PC-3 (cell line): Measurements from ENCODE around the gene ACOX1. TPM values are rescaled to one million over a fixed set of nuclear protein-coding genes. Genes with fewer than 3 reads are reported as not detected.
A peak's percentile ranks its signal among the peaks of the same experiment; 100 is the strongest.

ENCODE experiments used
- ATAC-seq: fragments of 200-7000 bp; cut with Tn5 transposase; 2 replicates; pipeline ENCODE4 v1.9.1; 2020; ENCODE audit warnings: mild to moderate bottlenecking, moderate library complexity
- BruUV-seq: library from RNA; stranded (reverse); fragments of 400-500 nt; replicated peaks from 2 replicates; lab custom pipeline; 2021; lab: Mats Ljungman, UMichigan
- CTCF ChIA-PET: fragments of 300-600 bp; sonication (Branson Sonifier 250); formaldehyde crosslinking; loops from one replicate; lab custom pipeline; 2022; ENCODE audit warnings: antibody characterized with exemption; lab: Charles Lee
- POLR2A ChIA-PET: fragments of 300-600 bp; sonication (Branson Sonifier 250); formaldehyde crosslinking; loops from one replicate; lab custom pipeline; 2022; ENCODE audit warnings: antibody characterized with exemption; ENCODE audit not compliant: unreplicated experiment; lab: Charles Lee
- DNase-seq: peaks from one replicate; pipeline ENCODE4 v3.0.0-alpha.2; 2015
- H2AFZ ChIP-seq: fragments of 300-600 bp; sonication (generic); 2 replicates; pipeline ENCODE4 v1.6.0; 2016; ENCODE audit warnings: antibody characterized with exemption, low read length
- H3F3A ChIP-seq: fragments of 300-600 bp; sonication (generic); one replicate; pipeline ENCODE4 v1.6.0; 2017; ENCODE audit warnings: antibody characterized with exemption, low read length, control low read depth, mild to moderate bottlenecking; ENCODE audit not compliant: unreplicated experiment
- H3K27ac ChIP-seq: fragments of 300-600 bp; sonication (generic); 2 replicates; pipeline ENCODE4 v1.5.1; 2016; ENCODE audit warnings: mild to moderate bottlenecking, low read length
- H3K27me3 ChIP-seq: fragments of 300-600 bp; sonication (generic); 2 replicates; pipeline ENCODE4 v1.6.1; 2016; ENCODE audit warnings: low read length, mixed read lengths
- H3K36me3 ChIP-seq: fragments of 300-600 bp; sonication (generic); 2 replicates; pipeline ENCODE4 v1.6.1; 2016; ENCODE audit warnings: low read depth, mixed run types, low read length, mixed read lengths
- H3K4me1 ChIP-seq: fragments of 300-600 bp; sonication (generic); 2 replicates; pipeline ENCODE4 v1.5.1; 2016; ENCODE audit warnings: low read length; ENCODE audit not compliant: insufficient read depth
- H3K4me2 ChIP-seq: fragments of 300-600 bp; sonication (generic); 2 replicates; pipeline ENCODE4 v1.6.0; 2016; ENCODE audit warnings: low read length
- H3K4me3 ChIP-seq: fragments of 300-600 bp; sonication (generic); 2 replicates; pipeline ENCODE4 v1.5.1; 2016; ENCODE audit warnings: mild to moderate bottlenecking, low read length, mixed read lengths
- H3K79me2 ChIP-seq: fragments of 300-600 bp; sonication (generic); 2 replicates; pipeline ENCODE4 v1.6.1; 2017; ENCODE audit warnings: low read length, mixed read lengths
- H3K9ac ChIP-seq: fragments of 300-600 bp; sonication (generic); 2 replicates; pipeline ENCODE4 v1.6.0; 2016; ENCODE audit warnings: mild to moderate bottlenecking, low read length
- H3K9me2 ChIP-seq: fragments of 300-600 bp; sonication (generic); replicated peaks from 2 replicates; pipeline ENCODE4 v1.6.1; 2016; ENCODE audit warnings: mixed run types, low read length, mixed read lengths
- H3K9me3 ChIP-seq: fragments of 300-600 bp; sonication (generic); 2 replicates; pipeline ENCODE4 v1.6.1; 2016; ENCODE audit warnings: low read length, mixed read lengths
- H4K20me1 ChIP-seq: fragments of 300-600 bp; sonication (generic); 2 replicates; pipeline ENCODE4 v1.6.1; 2016; ENCODE audit warnings: low read length, mixed read lengths
- EZH2 ChIP-seq: fragments of 300-600 bp; sonication (generic); IDR thresholded peaks from one replicate; pipeline ENCODE4 v1.6.1; 2017; ENCODE audit warnings: antibody characterized with exemption, mild to moderate bottlenecking, low read length; ENCODE audit not compliant: unreplicated experiment
- EZH2phosphoT487 ChIP-seq: fragments of 300-600 bp; sonication (generic); IDR thresholded peaks from 2 replicates; pipeline ENCODE4 v1.6.1; 2018; ENCODE audit warnings: mild to moderate bottlenecking, antibody characterized with exemption, low read length, borderline replicate concordance
- intact Hi-C: fragments of 100-400 bp; cut with micrococcal nuclease; formaldehyde crosslinking; loops from 2 replicates; pipeline ENCODE4 v1.9.0; 2023
- total RNA-seq: library from RNA; depleted of rRNA; stranded (reverse); fragments of >200 nt; gene quantifications from 2 replicates; pipeline ENCODE4 v1.2.3, GENCODE V29; 2014
- TF ChIP-seq, protein P1 (sequence below): fragments of 300-600 bp; sonication (generic); conservative IDR thresholded peaks from 2 replicates; pipeline ENCODE4 v1.5.1; 2017; ENCODE audit warnings: antibody characterized with exemption, low read depth, mild to moderate bottlenecking, low read length

Gene ACOX1
- total RNA-seq, 1 experiment from 2014 or later, result 63.2 TPM

DNA sequence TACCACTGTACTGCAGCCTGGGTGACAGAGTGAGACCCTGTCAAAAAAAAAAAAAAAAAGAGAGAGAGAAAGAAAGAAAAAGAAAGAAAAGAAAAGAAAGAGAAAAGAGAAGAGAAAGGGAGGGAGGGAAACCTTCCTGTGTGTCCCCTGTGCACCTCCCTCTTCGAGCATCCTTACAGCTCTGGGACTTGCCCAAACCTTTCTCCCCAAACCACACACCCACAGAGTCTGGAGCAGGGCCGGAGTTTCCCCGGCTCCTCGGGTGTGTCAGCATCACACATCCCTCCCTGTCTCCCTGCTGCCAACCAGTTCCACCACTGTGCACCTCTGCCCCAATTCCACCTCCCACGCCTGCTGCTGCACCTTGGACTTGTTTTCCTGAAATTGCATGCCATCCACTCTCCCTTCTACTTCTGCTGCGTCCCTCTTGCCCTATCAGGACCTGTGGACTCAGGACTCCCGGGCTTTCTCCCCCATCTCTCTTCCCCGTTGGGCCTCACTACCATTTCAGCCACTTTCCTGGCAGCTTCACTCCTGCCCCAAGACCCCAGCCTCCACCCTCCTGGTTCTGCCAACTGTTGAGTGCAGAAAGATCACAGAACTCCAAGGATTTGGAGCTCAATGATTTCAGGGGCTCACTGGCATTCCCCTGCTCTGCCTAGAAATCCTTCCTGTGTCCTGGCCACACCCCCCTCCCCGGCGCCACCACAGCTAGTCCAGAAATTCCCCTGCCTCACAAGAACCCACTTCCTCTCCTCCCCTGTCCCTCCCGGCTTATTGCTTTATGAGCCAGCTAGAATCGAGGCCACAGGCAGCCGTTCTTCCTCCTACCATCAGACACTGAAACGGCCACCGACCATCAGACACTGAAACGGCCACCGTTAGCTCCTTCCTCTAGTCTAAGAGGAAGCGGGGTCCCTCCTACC lies 18.0 kb upstream of the ACOX1 start:
- Histone ChIP-seq H3F3A (no peaks in the 10 kb centered on the region), H3K27ac (peak overlapping the region; percentile 97), H3K4me1 (peaks cover 32% of the 10 kb centered on the region), H3K9me2 (no peaks in the 10 kb centered on the region), H3K27me3 (no peaks in the 10 kb centered on the region), H3K36me3 (no peaks in the 10 kb centered on the region), H4K20me1 (no peaks in the 10 kb centered on the region), H3K9me3 (no peaks in the 10 kb centered on the region), H3K4me2 (peak overlapping the region; percentile 93), H3K4me3 (peak overlapping the region; percentile 61), H3K9ac (peak overlapping the region; percentile 85), H2AFZ (peak overlapping the region; percentile 54), H3K79me2 (no peaks in the 10 kb centered on the region)
- intact Hi-C loops, result loop anchor here (2.0 kb wide), 2 partner anchors 56 to 92 kb away; partner anchors contain the start of genes FBF1 and MRPL38
- TF ChIP-seq, protein P1, sequence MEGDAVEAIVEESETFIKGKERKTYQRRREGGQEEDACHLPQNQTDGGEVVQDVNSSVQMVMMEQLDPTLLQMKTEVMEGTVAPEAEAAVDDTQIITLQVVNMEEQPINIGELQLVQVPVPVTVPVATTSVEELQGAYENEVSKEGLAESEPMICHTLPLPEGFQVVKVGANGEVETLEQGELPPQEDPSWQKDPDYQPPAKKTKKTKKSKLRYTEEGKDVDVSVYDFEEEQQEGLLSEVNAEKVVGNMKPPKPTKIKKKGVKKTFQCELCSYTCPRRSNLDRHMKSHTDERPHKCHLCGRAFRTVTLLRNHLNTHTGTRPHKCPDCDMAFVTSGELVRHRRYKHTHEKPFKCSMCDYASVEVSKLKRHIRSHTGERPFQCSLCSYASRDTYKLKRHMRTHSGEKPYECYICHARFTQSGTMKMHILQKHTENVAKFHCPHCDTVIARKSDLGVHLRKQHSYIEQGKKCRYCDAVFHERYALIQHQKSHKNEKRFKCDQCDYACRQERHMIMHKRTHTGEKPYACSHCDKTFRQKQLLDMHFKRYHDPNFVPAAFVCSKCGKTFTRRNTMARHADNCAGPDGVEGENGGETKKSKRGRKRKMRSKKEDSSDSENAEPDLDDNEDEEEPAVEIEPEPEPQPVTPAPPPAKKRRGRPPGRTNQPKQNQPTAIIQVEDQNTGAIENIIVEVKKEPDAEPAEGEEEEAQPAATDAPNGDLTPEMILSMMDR, result no peak
- TF ChIP-seq EZH2phosphoT487 (no peak), EZH2 (no peak)
- ATAC-seq (peak; percentile 94), DNase-seq (peak; percentile 90)
- no TSS peak for BruUV-seq
- CTCF ChIA-PET, result interaction anchor here (1.3 kb wide), 1 partner anchor 18 kb away, joined by 3 read pairs; the partner anchor contains the start of genes ACOX1 and TEN1
- POLR2A ChIA-PET, result interaction anchor here (0.6 to 0.9 kb wide), 3 partner anchors 18 to 115 kb away, joined by 4 to 7 read pairs (median 4); partner anchors contain the start of genes ACOX1 and TEN1

DNA sequence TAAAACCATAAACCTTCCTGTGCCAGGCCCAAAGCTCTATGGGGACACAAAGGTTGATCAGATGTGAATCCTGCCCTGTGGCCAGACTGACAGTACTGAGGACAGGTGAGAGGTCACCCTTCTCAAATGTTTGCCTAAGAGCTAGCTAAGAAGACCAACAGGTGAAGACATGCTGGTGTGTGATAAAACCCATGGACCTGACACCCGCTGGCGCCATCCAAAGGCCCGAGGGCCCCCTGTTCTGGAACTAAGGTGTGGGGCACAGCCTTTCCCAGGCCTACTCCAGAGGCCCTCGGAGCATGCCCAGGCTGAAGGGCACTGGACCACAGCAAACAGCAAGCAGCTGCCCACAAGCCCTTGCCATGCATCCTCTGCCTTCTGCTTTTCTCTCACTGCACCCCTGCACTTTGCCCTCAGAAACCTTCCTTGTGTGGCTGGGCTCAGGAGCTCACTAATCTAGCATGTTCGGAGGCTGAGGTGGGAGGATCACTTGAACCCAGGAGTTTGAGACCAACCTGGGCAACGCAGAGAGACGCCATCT lies 16.5 kb upstream of the ACOX1 start:
- CTCF ChIA-PET, result no interaction called here

More for the DNA sequence above, 16.5 kb upstream of the ACOX1 start:
- ATAC-seq (no peak), DNase-seq (no peak)
- Histone ChIP-seq H3K79me2 (no peaks in the 10 kb centered on the region), H3K9me2 (no peaks in the 10 kb centered on the region), H3K27me3 (no peaks in the 10 kb centered on the region), H3K9me3 (no peaks in the 10 kb centered on the region), H3K4me3 (no peak overlapping the region), H3K36me3 (0 out of 2 replicates have a peak, but pooled peaks cover 3% of the 10 kb centered on the region), H3K9ac (no peak overlapping the region; the same call in 1 of the 2 replicates), H3F3A (no peaks in the 10 kb centered on the region), H2AFZ (no peak overlapping the region), H3K27ac (peak overlapping the region; percentile 97), H3K4me2 (no peak overlapping the region), H3K4me1 (peaks cover 32% of the 10 kb centered on the region), H4K20me1 (no peaks in the 10 kb centered on the region)
- intact Hi-C loops, result no loop called here
- POLR2A ChIA-PET, result no interaction called here
- TF ChIP-seq, protein P1, result no peak
- TF ChIP-seq EZH2 (no peak), EZH2phosphoT487 (no peak)
- BruUV-seq, result no TSS peak
